ENCODE measurements around the gene CDRT15L2.
"Not testable (repeated sequence)": the region's sequence is repeated elsewhere in the genome, so short reads cannot be mapped to it uniquely, and the experiment has no call there.

GRCh38 chr17:20558096-20558495 is 21.4 kb upstream of the CDRT15L2 start:
- not testable (repeated sequence) for TF ChIP-seq POLR2A, POLR2AphosphoS5 (IDR thresholded peaks at IDR 0.05)
